22Rv1 (cell line): ENCODE measurements around the gene TTC7B.

Experiments used
- ZFX ChIP-seq: fragments of 450-650 bp; IDR thresholded peaks from 2 replicates; pipeline ENCODE4 v1.6.1; 2017; ENCODE audit warnings: antibody characterized with exemption, borderline replicate concordance
- TF ChIP-seq, protein P1 (sequence below): fragments of 450-650 bp; IDR thresholded peaks from 2 replicates; pipeline ENCODE4 v1.5.1; 2017; ENCODE audit warnings: mild to moderate bottlenecking

DNA sequence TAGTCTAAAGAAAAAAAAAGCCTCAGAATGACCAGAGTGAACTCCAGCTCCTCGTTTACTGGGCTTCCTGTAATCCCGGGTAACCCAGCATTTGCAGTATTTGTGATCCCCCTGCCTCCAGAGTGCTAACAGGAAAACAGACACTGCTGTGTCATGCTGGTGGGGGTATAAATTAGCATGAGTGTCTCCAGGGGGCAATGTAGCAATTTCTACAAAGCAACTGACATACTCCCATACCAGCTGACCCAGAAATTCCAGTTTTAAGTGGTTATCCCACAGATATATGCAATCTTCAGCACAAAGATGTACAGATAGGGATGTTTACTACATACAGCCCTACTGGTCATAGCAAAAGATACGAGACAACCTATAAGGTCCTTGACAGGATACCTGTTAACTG is 18.8 kb downstream of the TTC7B start:
- TF ChIP-seq, protein P1, sequence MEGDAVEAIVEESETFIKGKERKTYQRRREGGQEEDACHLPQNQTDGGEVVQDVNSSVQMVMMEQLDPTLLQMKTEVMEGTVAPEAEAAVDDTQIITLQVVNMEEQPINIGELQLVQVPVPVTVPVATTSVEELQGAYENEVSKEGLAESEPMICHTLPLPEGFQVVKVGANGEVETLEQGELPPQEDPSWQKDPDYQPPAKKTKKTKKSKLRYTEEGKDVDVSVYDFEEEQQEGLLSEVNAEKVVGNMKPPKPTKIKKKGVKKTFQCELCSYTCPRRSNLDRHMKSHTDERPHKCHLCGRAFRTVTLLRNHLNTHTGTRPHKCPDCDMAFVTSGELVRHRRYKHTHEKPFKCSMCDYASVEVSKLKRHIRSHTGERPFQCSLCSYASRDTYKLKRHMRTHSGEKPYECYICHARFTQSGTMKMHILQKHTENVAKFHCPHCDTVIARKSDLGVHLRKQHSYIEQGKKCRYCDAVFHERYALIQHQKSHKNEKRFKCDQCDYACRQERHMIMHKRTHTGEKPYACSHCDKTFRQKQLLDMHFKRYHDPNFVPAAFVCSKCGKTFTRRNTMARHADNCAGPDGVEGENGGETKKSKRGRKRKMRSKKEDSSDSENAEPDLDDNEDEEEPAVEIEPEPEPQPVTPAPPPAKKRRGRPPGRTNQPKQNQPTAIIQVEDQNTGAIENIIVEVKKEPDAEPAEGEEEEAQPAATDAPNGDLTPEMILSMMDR: no peak
- TF ChIP-seq ZFX: no peak
